PC-3 (cell line): ENCODE data around the gene PCID2. TPM values are rescaled to one million over a fixed set of nuclear protein-coding genes. Genes with fewer than 3 reads are reported as not detected.

Source experiments
- ATAC-seq: fragments of 200-7000 bp; cut with Tn5 transposase; 2 replicates; pipeline ENCODE4 v1.9.1; 2020; ENCODE audit warnings: mild to moderate bottlenecking, moderate library complexity
- BruUV-seq: library from RNA; stranded (reverse); fragments of 400-500 nt; replicated peaks from 2 replicates; lab custom pipeline; 2021; lab: Mats Ljungman, UMichigan
- CTCF ChIA-PET: fragments of 300-600 bp; sonication (Branson Sonifier 250); formaldehyde crosslinking; loops from one replicate; lab custom pipeline; 2022; ENCODE audit warnings: antibody characterized with exemption; lab: Charles Lee
- POLR2A ChIA-PET: fragments of 300-600 bp; sonication (Branson Sonifier 250); formaldehyde crosslinking; loops from one replicate; lab custom pipeline; 2022; ENCODE audit warnings: antibody characterized with exemption; ENCODE audit not compliant: unreplicated experiment; lab: Charles Lee
- DNase-seq: peaks from one replicate; pipeline ENCODE4 v3.0.0-alpha.2; 2015
- H2AFZ ChIP-seq: fragments of 300-600 bp; sonication (generic); 2 replicates; pipeline ENCODE4 v1.6.0; 2016; ENCODE audit warnings: antibody characterized with exemption, low read length
- H3F3A ChIP-seq: fragments of 300-600 bp; sonication (generic); one replicate; pipeline ENCODE4 v1.6.0; 2017; ENCODE audit warnings: antibody characterized with exemption, low read length, control low read depth, mild to moderate bottlenecking; ENCODE audit not compliant: unreplicated experiment
- H3K27ac ChIP-seq: fragments of 300-600 bp; sonication (generic); 2 replicates; pipeline ENCODE4 v1.5.1; 2016; ENCODE audit warnings: mild to moderate bottlenecking, low read length
- H3K27me3 ChIP-seq: fragments of 300-600 bp; sonication (generic); 2 replicates; pipeline ENCODE4 v1.6.1; 2016; ENCODE audit warnings: low read length, mixed read lengths
- H3K36me3 ChIP-seq: fragments of 300-600 bp; sonication (generic); 2 replicates; pipeline ENCODE4 v1.6.1; 2016; ENCODE audit warnings: low read depth, mixed run types, low read length, mixed read lengths
- H3K4me1 ChIP-seq: fragments of 300-600 bp; sonication (generic); 2 replicates; pipeline ENCODE4 v1.5.1; 2016; ENCODE audit warnings: low read length; ENCODE audit not compliant: insufficient read depth
- H3K4me2 ChIP-seq: fragments of 300-600 bp; sonication (generic); 2 replicates; pipeline ENCODE4 v1.6.0; 2016; ENCODE audit warnings: low read length
- H3K4me3 ChIP-seq: fragments of 300-600 bp; sonication (generic); 2 replicates; pipeline ENCODE4 v1.5.1; 2016; ENCODE audit warnings: mild to moderate bottlenecking, low read length, mixed read lengths
- H3K79me2 ChIP-seq: fragments of 300-600 bp; sonication (generic); 2 replicates; pipeline ENCODE4 v1.6.1; 2017; ENCODE audit warnings: low read length, mixed read lengths
- H3K9ac ChIP-seq: fragments of 300-600 bp; sonication (generic); 2 replicates; pipeline ENCODE4 v1.6.0; 2016; ENCODE audit warnings: mild to moderate bottlenecking, low read length
- H3K9me2 ChIP-seq: fragments of 300-600 bp; sonication (generic); replicated peaks from 2 replicates; pipeline ENCODE4 v1.6.1; 2016; ENCODE audit warnings: mixed run types, low read length, mixed read lengths
- H3K9me3 ChIP-seq: fragments of 300-600 bp; sonication (generic); 2 replicates; pipeline ENCODE4 v1.6.1; 2016; ENCODE audit warnings: low read length, mixed read lengths
- H4K20me1 ChIP-seq: fragments of 300-600 bp; sonication (generic); 2 replicates; pipeline ENCODE4 v1.6.1; 2016; ENCODE audit warnings: low read length, mixed read lengths
- EZH2 ChIP-seq: fragments of 300-600 bp; sonication (generic); IDR thresholded peaks from one replicate; pipeline ENCODE4 v1.6.1; 2017; ENCODE audit warnings: antibody characterized with exemption, mild to moderate bottlenecking, low read length; ENCODE audit not compliant: unreplicated experiment
- EZH2phosphoT487 ChIP-seq: fragments of 300-600 bp; sonication (generic); IDR thresholded peaks from 2 replicates; pipeline ENCODE4 v1.6.1; 2018; ENCODE audit warnings: mild to moderate bottlenecking, antibody characterized with exemption, low read length, borderline replicate concordance
- intact Hi-C: fragments of 100-400 bp; cut with micrococcal nuclease; formaldehyde crosslinking; loops from 2 replicates; pipeline ENCODE4 v1.9.0; 2023
- total RNA-seq: library from RNA; depleted of rRNA; stranded (reverse); fragments of >200 nt; gene quantifications from 2 replicates; pipeline ENCODE4 v1.2.3, GENCODE V29; 2014
- TF ChIP-seq, protein P1 (sequence below): fragments of 300-600 bp; sonication (generic); conservative IDR thresholded peaks from 2 replicates; pipeline ENCODE4 v1.5.1; 2017; ENCODE audit warnings: antibody characterized with exemption, low read depth, mild to moderate bottlenecking, low read length

PCID2 gene
- total RNA-seq, 1 experiment from 2014 or later: 39.4 TPM

DNA sequence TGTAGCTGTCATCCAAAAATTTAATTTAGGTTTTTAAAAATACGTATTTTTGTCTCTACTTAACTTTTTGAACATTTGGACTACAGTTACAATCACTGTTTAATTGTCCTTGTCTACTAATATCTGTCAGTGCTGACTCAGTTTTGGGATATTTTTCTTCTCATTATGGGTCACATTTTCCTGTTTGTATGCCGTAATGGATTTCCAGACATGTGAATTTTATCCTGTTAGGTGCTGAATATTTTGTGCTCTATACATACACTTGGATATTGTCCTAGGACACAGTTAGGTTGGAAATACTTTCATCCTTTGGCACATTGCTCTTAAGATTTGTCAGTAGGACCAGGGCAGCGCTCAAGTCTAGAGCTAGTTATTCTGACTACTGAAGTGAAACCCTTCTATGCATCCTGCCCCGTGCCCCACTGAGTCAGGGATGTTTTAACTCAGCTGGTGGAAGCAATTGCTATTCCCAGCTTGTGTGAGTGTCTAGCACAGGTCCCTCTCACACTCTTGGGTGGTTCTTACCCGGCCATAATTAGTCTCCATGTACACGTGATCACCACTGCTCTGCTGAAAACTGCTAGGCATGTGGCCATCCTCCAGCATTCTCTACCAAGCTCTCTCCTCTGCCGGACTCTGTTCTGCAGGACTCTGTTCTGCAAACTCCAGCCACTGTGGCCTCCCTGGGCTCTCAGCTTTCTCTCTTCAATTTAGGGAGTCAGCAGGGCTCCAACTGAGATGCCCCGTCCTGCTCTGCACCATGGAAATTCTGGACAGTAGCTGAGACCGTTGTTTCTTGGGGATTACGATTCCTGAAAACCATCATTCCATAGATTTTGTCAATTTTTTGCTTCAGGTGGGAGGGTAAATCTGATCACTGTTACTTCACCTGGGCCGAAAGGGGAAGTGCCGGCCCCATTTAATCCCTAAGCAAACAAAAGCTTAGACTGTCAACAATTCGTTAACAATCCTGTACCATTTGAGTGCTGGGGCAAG, 38.9 kb downstream of the PCID2 start:
- Histone ChIP-seq H3K9ac (no peak overlapping the region), H3K9me3 (no peaks in the 10 kb centered on the region), H2AFZ (no peak overlapping the region), H3F3A (no peaks in the 10 kb centered on the region), H4K20me1 (no peaks in the 10 kb centered on the region), H3K79me2 (no peaks in the 10 kb centered on the region), H3K27me3 (no peaks in the 10 kb centered on the region), H3K4me2 (no peak overlapping the region), H3K36me3 (no peaks in the 10 kb centered on the region), H3K9me2 (no peaks in the 10 kb centered on the region), H3K4me1 (no peaks in the 10 kb centered on the region), H3K27ac (no peak overlapping the region), H3K4me3 (no peak overlapping the region)
- DNase-seq: no peak
- ChIA-PET CTCF (no interaction called here), POLR2A (no interaction called here)
- no TSS peak for BruUV-seq
- no peak for TF ChIP-seq EZH2phosphoT487
- TF ChIP-seq, protein P1, sequence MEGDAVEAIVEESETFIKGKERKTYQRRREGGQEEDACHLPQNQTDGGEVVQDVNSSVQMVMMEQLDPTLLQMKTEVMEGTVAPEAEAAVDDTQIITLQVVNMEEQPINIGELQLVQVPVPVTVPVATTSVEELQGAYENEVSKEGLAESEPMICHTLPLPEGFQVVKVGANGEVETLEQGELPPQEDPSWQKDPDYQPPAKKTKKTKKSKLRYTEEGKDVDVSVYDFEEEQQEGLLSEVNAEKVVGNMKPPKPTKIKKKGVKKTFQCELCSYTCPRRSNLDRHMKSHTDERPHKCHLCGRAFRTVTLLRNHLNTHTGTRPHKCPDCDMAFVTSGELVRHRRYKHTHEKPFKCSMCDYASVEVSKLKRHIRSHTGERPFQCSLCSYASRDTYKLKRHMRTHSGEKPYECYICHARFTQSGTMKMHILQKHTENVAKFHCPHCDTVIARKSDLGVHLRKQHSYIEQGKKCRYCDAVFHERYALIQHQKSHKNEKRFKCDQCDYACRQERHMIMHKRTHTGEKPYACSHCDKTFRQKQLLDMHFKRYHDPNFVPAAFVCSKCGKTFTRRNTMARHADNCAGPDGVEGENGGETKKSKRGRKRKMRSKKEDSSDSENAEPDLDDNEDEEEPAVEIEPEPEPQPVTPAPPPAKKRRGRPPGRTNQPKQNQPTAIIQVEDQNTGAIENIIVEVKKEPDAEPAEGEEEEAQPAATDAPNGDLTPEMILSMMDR: no peak
- no peak for TF ChIP-seq EZH2
- intact Hi-C loops: no loop called here
- no peak for ATAC-seq

- H3K36me3 ChIP-seq: no peaks in the 10 kb centered on the region
- H3K27ac ChIP-seq: no peak overlapping the region
- DNase-seq (no peak), ATAC-seq (no peak)
- no peak overlapping the region for H3K9ac ChIP-seq
- no peak overlapping the region for H2AFZ ChIP-seq
- BruUV-seq: no TSS peak
- POLR2A ChIA-PET: no interaction called here
- no peaks in the 10 kb centered on the region for H3K9me2 ChIP-seq
- no peaks in the 10 kb centered on the region for H3K4me1 ChIP-seq
- intact Hi-C loops: no loop called here
- TF ChIP-seq, protein P1: no peak
- TF ChIP-seq EZH2 (no peak), EZH2phosphoT487 (no peak)
- no peaks in the 10 kb centered on the region for H3K27me3 ChIP-seq
- no peaks in the 10 kb centered on the region for H3K9me3 ChIP-seq
- H4K20me1 ChIP-seq: no peaks in the 10 kb centered on the region
- no peak overlapping the region for H3K4me2 ChIP-seq
- H3K4me3 ChIP-seq: no peak overlapping the region
- CTCF ChIA-PET: no interaction called here
- no peaks in the 10 kb centered on the region for H3F3A ChIP-seq
- H3K79me2 ChIP-seq: no peaks in the 10 kb centered on the region
These were observed 40.3 kb downstream of the PCID2 start for GRCh38 chr13:113168211-113168610.

- intact Hi-C loops: no loop called here
- H3K4me1 ChIP-seq: no peaks in the 10 kb centered on the region
- TF ChIP-seq, protein P1: no peak
- TF ChIP-seq EZH2 (no peak), EZH2phosphoT487 (no peak)
- H3K9me3 ChIP-seq: no peaks in the 10 kb centered on the region
- ChIA-PET POLR2A (no interaction called here), CTCF (no interaction called here)
- H3K36me3 ChIP-seq: no peaks in the 10 kb centered on the region
- H3K79me2 ChIP-seq: no peaks in the 10 kb centered on the region
- H3K9me2 ChIP-seq: no peaks in the 10 kb centered on the region
- no peaks in the 10 kb centered on the region for H3F3A ChIP-seq
- H3K4me2 ChIP-seq: no peak overlapping the region
- DNase-seq (no peak), ATAC-seq (no peak)
- H3K27ac ChIP-seq: no peak overlapping the region
- H3K4me3 ChIP-seq: no peak overlapping the region
- BruUV-seq: no TSS peak
- no peak overlapping the region for H3K9ac ChIP-seq
- H2AFZ ChIP-seq: no peak overlapping the region
- H3K27me3 ChIP-seq: no peaks in the 10 kb centered on the region
- no peaks in the 10 kb centered on the region for H4K20me1 ChIP-seq
These were observed 40.9 kb downstream of the PCID2 start for GRCh38 chr13:113167575-113167974.
